Left lobe of liver (tissue), 2 donors: ENCODE data around the gene NTRK1. TPM values are rescaled to one million over a fixed set of nuclear protein-coding genes. Genes with fewer than 3 reads are reported as not detected.

Experiments used
- ATAC-seq: fragments of 200-7000 bp; cut with Tn5 transposase; one replicate; pipeline ENCODE4 v1.9.1; 2020; ENCODE audit warnings: mild to moderate bottlenecking, moderate library complexity
- DNase-seq: peaks from one replicate; pipeline ENCODE4 v3.0.0-alpha.2; 2020; ENCODE audit warnings: low spot score
- total RNA-seq: library from RNA; stranded (reverse); gene quantifications from one replicate; pipeline ENCODE4 v1.2.1, GENCODE V29; 2021
- donor health status: DM: no; HTN: no; CAD: no; lungs with moderate emphysema.
- donor health status: DM: no; HTN: yes; CAD: no.

Gene NTRK1
- total RNA-seq, 1 donor from 2014 or later: not detected

GRCh38 chr1:156854634-156855033 lies 6.0 kb upstream of the NTRK1 start:
- ATAC-seq (no peak), DNase-seq (no peak)

- no peak for ATAC-seq
- no peak for DNase-seq
Observed at GRCh38 chr1:156856282-156856785, 4.3 kb upstream of the NTRK1 start.

- DNase-seq (no peak), ATAC-seq (no peak)
Observed at GRCh38 chr1:156857532-156857931, 3.1 kb upstream of the NTRK1 start.

- ATAC-seq (peak; percentile 22), DNase-seq (no peak)
Observed at GRCh38 chr1:156858555-156858956, 2.1 kb upstream of the NTRK1 start.

GRCh38 chr1:156858959-156859522 lies 1.6 kb upstream of the NTRK1 start, which contains the start of gene INSRR:
Gene INSRR, minus strand, starts transcription at chr1:156859117. Its CDS starts 496 bp downstream, at chr1:156858621.
- ATAC-seq: no peak

GRCh38 chr1:156859523-156860112 lies 1.0 kb upstream of the NTRK1 start:
- no peak for DNase-seq
- peak; percentile 17 for ATAC-seq

More at GRCh38 chr1:156858959-156859522, 1.6 kb upstream of the NTRK1 start, which contains the start of gene INSRR:
- DNase-seq: no peak

- ATAC-seq (peak; percentile 71), DNase-seq (no peak)
Observed at GRCh38 chr1:156860113-156860627, 495 bp upstream of the NTRK1 start.

- no peak for ATAC-seq
- no peak for DNase-seq
Observed at GRCh38 chr1:156862584-156862983, 1.9 kb downstream of the NTRK1 start.

GRCh38 chr1:156862997-156863599 lies 2.4 kb downstream of the NTRK1 start:
- no peak for ATAC-seq
- DNase-seq: no peak

GRCh38 chr1:156863631-156864030 lies 3.0 kb downstream of the NTRK1 start:
- no peak for ATAC-seq
- DNase-seq: no peak

- ATAC-seq: no peak
- DNase-seq: no peak
Observed at GRCh38 chr1:156864796-156865195, 4.1 kb downstream of the NTRK1 start.

GRCh38 chr1:156865258-156865657 lies 4.6 kb downstream of the NTRK1 start:
- no peak for ATAC-seq
- DNase-seq: no peak

- no peak for ATAC-seq
- no peak for DNase-seq
Observed at GRCh38 chr1:156865865-156866248, 5.2 kb downstream of the NTRK1 start.

GRCh38 chr1:156866249-156866909 lies 5.7 kb downstream of the NTRK1 start:
- ATAC-seq (no peak), DNase-seq (no peak)

GRCh38 chr1:156868341-156868740 lies 7.7 kb downstream of the NTRK1 start:
- no peak for DNase-seq
- no peak for ATAC-seq

GRCh38 chr1:156869455-156869854 lies 8.8 kb downstream of the NTRK1 start:
- no peak for ATAC-seq
- no peak for DNase-seq

GRCh38 chr1:156873659-156874058 lies 13.0 kb downstream of the NTRK1 start:
- ATAC-seq: no peak

GRCh38 chr1:156874142-156874541 lies 13.5 kb downstream of the NTRK1 start:
- no peak for DNase-seq
- no peak for ATAC-seq

More at GRCh38 chr1:156873659-156874058, 13.0 kb downstream of the NTRK1 start:
- no peak for DNase-seq

GRCh38 chr1:156874572-156875340 lies 14.1 kb downstream of the NTRK1 start:
- no peak for DNase-seq
- ATAC-seq: no peak

- ATAC-seq (no peak), DNase-seq (no peak)
Observed at GRCh38 chr1:156875341-156875615, 14.6 kb downstream of the NTRK1 start.

GRCh38 chr1:156876281-156876680 lies 15.6 kb downstream of the NTRK1 start:
- ATAC-seq (no peak), DNase-seq (no peak)
